K562 (cell line): ENCODE data around the gene FUCA1. TPM values are rescaled to one million over a fixed set of nuclear protein-coding genes. Genes with fewer than 3 reads are reported as not detected.

Experiments used
- BCOR ChIP-seq: fragments of 450-650 bp; IDR thresholded peaks from 2 replicates; pipeline ENCODE4 v1.6.1; 2016
- DACH1 ChIP-seq: fragments of 450-650 bp; IDR thresholded peaks from 2 replicates; pipeline ENCODE4 v1.6.1; 2018; ENCODE audit not compliant: partially characterized antibody
- DDX20 ChIP-seq: fragments of 450-650 bp; IDR thresholded peaks from 2 replicates; pipeline ENCODE4 v1.6.1; 2016; ENCODE audit warnings: missing genetic modification characterization, low read depth, mild to moderate bottlenecking, missing compliant biosample characterization, moderate library complexity
- EP300 ChIP-seq: IDR thresholded peaks from 2 replicates; pipeline ENCODE4 v1.6.1; 2012; ENCODE audit warnings: low read length, improper control_type of control experiment
- ETV1 ChIP-seq: fragments of 450-650 bp; conservative IDR thresholded peaks from 2 replicates; pipeline ENCODE4 v1.6.1; 2016; ENCODE audit warnings: missing genetic modification characterization, control low read depth, low read depth, missing compliant biosample characterization
- HNRNPLL ChIP-seq: fragments of 200-400 bp; formaldehyde crosslinking; IDR thresholded peaks from 2 replicates; pipeline ENCODE4 v1.6.1; 2017; ENCODE audit warnings: low read length, low read depth, mild to moderate bottlenecking; ENCODE audit not compliant: poor library complexity, severe bottlenecking
- ID3 ChIP-seq, 2 experiments: fragments of 250-450 bp in 1 of 2; fragments of 450-650 bp in 1 of 2; sonication (Bioruptor Pico) in 1 of 2; IDR thresholded peaks; 2 replicates each; pipeline versions ENCODE4 v1.6.1 to v1.8.0; 2016 to 2021; ENCODE audit warnings: mild to moderate bottlenecking in 2 of 2, moderate library complexity in 2 of 2, missing compliant biosample characterization in 1 of 2, missing genetic modification characterization in 1 of 2
- KHSRP ChIP-seq: fragments of 450-650 bp; IDR thresholded peaks from 2 replicates; pipeline ENCODE4 v1.6.1; 2017
- MED1 ChIP-seq: sonication (generic); formaldehyde crosslinking; IDR thresholded peaks from 2 replicates; pipeline ENCODE4 v1.8.1; 2023; ENCODE audit warnings: missing genetic modification reagents, borderline replicate concordance
- NCOR1 ChIP-seq: fragments of 450-650 bp; IDR thresholded peaks from 2 replicates; pipeline ENCODE4 v1.6.1; 2016; ENCODE audit warnings: mild to moderate bottlenecking, moderate library complexity
- PTRF ChIP-seq: fragments of 450-650 bp; IDR thresholded peaks from 2 replicates; pipeline ENCODE4 v1.6.1; 2016; ENCODE audit warnings: mild to moderate bottlenecking, missing genetic modification characterization, missing compliant biosample characterization
- RFX7 ChIP-seq: fragments of 250-450 bp; sonication (Bioruptor Pico); IDR thresholded peaks from 2 replicates; pipeline ENCODE4 v1.5.1; 2021; ENCODE audit warnings: mild to moderate bottlenecking
- SREBF1 ChIP-seq: fragments of 150-350 bp; IDR thresholded peaks from 2 replicates; pipeline ENCODE4 v1.6.1; 2014; ENCODE audit warnings: antibody characterized with exemption, low read depth, low read length, borderline replicate concordance
- SRSF3 ChIP-seq: fragments of 200-400 bp; formaldehyde crosslinking; IDR thresholded peaks from 2 replicates; pipeline ENCODE4 v1.6.1; 2016; ENCODE audit warnings: mild to moderate bottlenecking, low read length, moderate library complexity; ENCODE audit not compliant: insufficient read depth
- TAL1 ChIP-seq: fragments of 450-650 bp; IDR thresholded peaks from 2 replicates; pipeline ENCODE4 v1.6.1; 2016; ENCODE audit warnings: mild to moderate bottlenecking
- USF2 ChIP-seq: sonication (generic); formaldehyde crosslinking; IDR thresholded peaks from 2 replicates; pipeline ENCODE4 v1.5.0; 2020; ENCODE audit warnings: missing genetic modification reagents
- ZKSCAN1 ChIP-seq: fragments of 150-350 bp; IDR thresholded peaks from 2 replicates; pipeline ENCODE4 v1.6.1; 2016; ENCODE audit warnings: low read depth, low read length
- ZNF174 ChIP-seq: fragments of 250-450 bp; sonication (Bioruptor Pico); IDR thresholded peaks from 2 replicates; pipeline ENCODE4 v1.4.0; 2020; ENCODE audit warnings: mild to moderate bottlenecking
- ZNF431 ChIP-seq: sonication (generic); formaldehyde crosslinking; IDR thresholded peaks from 2 replicates; pipeline ENCODE4 v1.8.0; 2022; ENCODE audit warnings: mild to moderate bottlenecking, missing genetic modification reagents
- polyA plus RNA-seq, 8 experiments: library from polyadenylated mRNA; depleted of rRNA in 4 of 8; stranded (reverse) in 5 of 8; unstranded in 3 of 8; fragments of >200 nt; fragmentation: Nextera tagmentation in 2 of 8; fragmentation: Illumina TruSeq in 1 of 8; extraction: Ambion mirVana in 2 of 8; extraction: Trizol in 1 of 8; gene quantifications; 2 replicates each; pipeline versions ENCODE4 v1.2.1 to v1.2.3, GENCODE V29; 2011 to 2014; ENCODE audit warnings: inconsistent platforms in 1 of 8, missing spikeins in 1 of 8
- total RNA-seq, 7 experiments: library from RNA; depleted of rRNA in 6 of 7; stranded (reverse); fragments of >200 nt in 6 of 7; fragmentation: Illumina TruSeq in 2 of 7; extraction: Trizol in 2 of 7; gene quantifications; 2 replicates each; pipeline versions ENCODE4 v1.2.1 to v1.2.3, GENCODE V29; 2011 to 2021; ENCODE audit warnings: low replicate concordance in 1 of 7
- TF ChIP-seq, protein P1 (sequence below): fragments of 450-650 bp; formaldehyde crosslinking; IDR thresholded peaks from 2 replicates; pipeline ENCODE4 v1.4.0; 2020; ENCODE audit warnings: mild to moderate bottlenecking, moderate library complexity
- TF ChIP-seq, protein P2 (sequence below): fragments of 450-650 bp; IDR thresholded peaks from 2 replicates; pipeline ENCODE4 v1.6.1; 2017; ENCODE audit warnings: mild to moderate bottlenecking, moderate library complexity
- TF ChIP-seq, protein P3 (sequence below): fragments of 450-650 bp; formaldehyde crosslinking; conservative IDR thresholded peaks from 2 replicates; pipeline ENCODE4 v1.4.0; 2022; ENCODE audit warnings: mild to moderate bottlenecking, missing genetic modification characterization
- TF ChIP-seq, protein P4 (sequence below): fragments of 200-800 bp; sonication (Bioruptor generic); IDR thresholded peaks from 2 replicates; pipeline ENCODE4 v1.6.1; 2017; ENCODE audit warnings: missing genetic modification characterization, missing compliant biosample characterization

The FUCA1 gene
- total and polyA plus RNA-seq, 9 of the 15 experiments (the other 6 are each of a cell fraction or from before 2014, with no cell fraction given), result 7.0 to 20.5 (median 13.5) TPM

DNA sequence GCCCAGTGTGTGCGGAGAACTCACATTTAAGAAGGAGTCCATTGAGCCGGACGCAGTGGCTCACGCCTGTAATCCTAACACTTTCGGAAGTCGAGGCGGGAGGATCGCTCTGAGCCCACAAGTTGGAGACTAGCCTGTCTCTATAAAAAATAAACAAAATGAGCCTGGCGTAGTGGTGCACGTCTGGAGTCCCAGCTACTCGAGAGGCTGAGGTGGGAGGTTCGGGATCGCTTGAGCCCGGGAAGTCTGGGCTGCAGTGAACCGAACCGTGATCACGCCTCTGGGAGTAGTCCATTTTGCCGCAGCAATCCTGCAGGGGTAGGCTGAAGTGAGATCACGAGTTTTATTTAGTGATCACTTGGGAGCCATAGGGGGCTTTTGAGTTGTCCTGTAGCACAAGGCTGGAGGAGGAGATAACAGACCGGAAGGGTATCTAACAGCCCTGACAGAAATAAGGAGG, 497 bp upstream of the FUCA1 start (continued):
- TF ChIP-seq DACH1 (no peak), ID3 (CRISPR knock-in tag; IDR thresholded peaks at IDR 0.05) (no peak), ID3 (tag; IDR thresholded peaks at IDR 0.05) (no peak), MED1 (CRISPR knock-in tag) (no peak), EP300 (peak; percentile 12; the same call in 1 of the 2 replicates), RFX7 (CRISPR knock-in tag) (no peak), TAL1 (no peak; the same call in none of the 2 replicates), KHSRP (no peak), DDX20 (no peak), PTRF (tag) (no peak), ZKSCAN1 (no peak), NCOR1 (peak; percentile 27; the same call in 1 of the 2 replicates), ZNF174 (no peak), USF2 (CRISPR knock-in tag) (no peak), ZNF431 (CRISPR knock-in tag) (no peak), SRSF3 (no peak), HNRNPLL (no peak), BCOR (no peak), ETV1 (tag) (no peak; the same call in 1 of the 2 replicates), SREBF1 (no peak)
- TF ChIP-seq, protein P1, sequence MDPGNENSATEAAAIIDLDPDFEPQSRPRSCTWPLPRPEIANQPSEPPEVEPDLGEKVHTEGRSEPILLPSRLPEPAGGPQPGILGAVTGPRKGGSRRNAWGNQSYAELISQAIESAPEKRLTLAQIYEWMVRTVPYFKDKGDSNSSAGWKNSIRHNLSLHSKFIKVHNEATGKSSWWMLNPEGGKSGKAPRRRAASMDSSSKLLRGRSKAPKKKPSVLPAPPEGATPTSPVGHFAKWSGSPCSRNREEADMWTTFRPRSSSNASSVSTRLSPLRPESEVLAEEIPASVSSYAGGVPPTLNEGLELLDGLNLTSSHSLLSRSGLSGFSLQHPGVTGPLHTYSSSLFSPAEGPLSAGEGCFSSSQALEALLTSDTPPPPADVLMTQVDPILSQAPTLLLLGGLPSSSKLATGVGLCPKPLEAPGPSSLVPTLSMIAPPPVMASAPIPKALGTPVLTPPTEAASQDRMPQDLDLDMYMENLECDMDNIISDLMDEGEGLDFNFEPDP (CRISPR knock-in tag), result no peak
- TF ChIP-seq, protein P2, sequence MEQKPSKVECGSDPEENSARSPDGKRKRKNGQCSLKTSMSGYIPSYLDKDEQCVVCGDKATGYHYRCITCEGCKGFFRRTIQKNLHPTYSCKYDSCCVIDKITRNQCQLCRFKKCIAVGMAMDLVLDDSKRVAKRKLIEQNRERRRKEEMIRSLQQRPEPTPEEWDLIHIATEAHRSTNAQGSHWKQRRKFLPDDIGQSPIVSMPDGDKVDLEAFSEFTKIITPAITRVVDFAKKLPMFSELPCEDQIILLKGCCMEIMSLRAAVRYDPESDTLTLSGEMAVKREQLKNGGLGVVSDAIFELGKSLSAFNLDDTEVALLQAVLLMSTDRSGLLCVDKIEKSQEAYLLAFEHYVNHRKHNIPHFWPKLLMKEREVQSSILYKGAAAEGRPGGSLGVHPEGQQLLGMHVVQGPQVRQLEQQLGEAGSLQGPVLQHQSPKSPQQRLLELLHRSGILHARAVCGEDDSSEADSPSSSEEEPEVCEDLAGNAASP, result no peak
- TF ChIP-seq, protein P3, sequence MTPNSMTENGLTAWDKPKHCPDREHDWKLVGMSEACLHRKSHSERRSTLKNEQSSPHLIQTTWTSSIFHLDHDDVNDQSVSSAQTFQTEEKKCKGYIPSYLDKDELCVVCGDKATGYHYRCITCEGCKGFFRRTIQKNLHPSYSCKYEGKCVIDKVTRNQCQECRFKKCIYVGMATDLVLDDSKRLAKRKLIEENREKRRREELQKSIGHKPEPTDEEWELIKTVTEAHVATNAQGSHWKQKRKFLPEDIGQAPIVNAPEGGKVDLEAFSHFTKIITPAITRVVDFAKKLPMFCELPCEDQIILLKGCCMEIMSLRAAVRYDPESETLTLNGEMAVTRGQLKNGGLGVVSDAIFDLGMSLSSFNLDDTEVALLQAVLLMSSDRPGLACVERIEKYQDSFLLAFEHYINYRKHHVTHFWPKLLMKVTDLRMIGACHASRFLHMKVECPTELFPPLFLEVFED (CRISPR knock-in tag), result no peak
- TF ChIP-seq, protein P4, sequence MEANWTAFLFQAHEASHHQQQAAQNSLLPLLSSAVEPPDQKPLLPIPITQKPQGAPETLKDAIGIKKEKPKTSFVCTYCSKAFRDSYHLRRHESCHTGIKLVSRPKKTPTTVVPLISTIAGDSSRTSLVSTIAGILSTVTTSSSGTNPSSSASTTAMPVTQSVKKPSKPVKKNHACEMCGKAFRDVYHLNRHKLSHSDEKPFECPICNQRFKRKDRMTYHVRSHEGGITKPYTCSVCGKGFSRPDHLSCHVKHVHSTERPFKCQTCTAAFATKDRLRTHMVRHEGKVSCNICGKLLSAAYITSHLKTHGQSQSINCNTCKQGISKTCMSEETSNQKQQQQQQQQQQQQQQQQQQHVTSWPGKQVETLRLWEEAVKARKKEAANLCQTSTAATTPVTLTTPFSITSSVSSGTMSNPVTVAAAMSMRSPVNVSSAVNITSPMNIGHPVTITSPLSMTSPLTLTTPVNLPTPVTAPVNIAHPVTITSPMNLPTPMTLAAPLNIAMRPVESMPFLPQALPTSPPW (CRISPR knock-in tag), result no peak
